HEK293 (cell line): ENCODE data around the gene NELL2.

Source experiments
- OSR2 ChIP-seq: fragments of 450-650 bp; formaldehyde crosslinking; IDR thresholded peaks from 2 replicates; pipeline ENCODE4 v1.5.1; 2016; ENCODE audit warnings: missing biosample characterization, missing genetic modification characterization
- PRDM1 ChIP-seq: fragments of 450-650 bp; formaldehyde crosslinking; IDR thresholded peaks from 2 replicates; pipeline ENCODE4; 2016; ENCODE audit warnings: missing biosample characterization, missing genetic modification characterization
- ZFHX2 ChIP-seq: fragments of 450-650 bp; formaldehyde crosslinking; conservative IDR thresholded peaks from 2 replicates; pipeline ENCODE4 v1.5.1; 2016; ENCODE audit warnings: missing biosample characterization, missing genetic modification characterization
- ZNF24 ChIP-seq: fragments of 450-650 bp; formaldehyde crosslinking; IDR thresholded peaks from 2 replicates; pipeline ENCODE4 v1.5.1; 2016; ENCODE audit warnings: missing biosample characterization, missing genetic modification characterization
- ZNF248 ChIP-seq: fragments of 450-650 bp; formaldehyde crosslinking; IDR thresholded peaks from 2 replicates; pipeline ENCODE4 v1.5.1; 2017; ENCODE audit warnings: missing biosample characterization, missing genetic modification characterization
- ZNF311 ChIP-seq: fragments of 450-650 bp; formaldehyde crosslinking; IDR thresholded peaks from 2 replicates; pipeline ENCODE4 v1.5.1; 2017; ENCODE audit warnings: missing biosample characterization, missing genetic modification characterization, borderline replicate concordance
- ZNF558 ChIP-seq: fragments of 450-650 bp; formaldehyde crosslinking; IDR thresholded peaks from 2 replicates; pipeline ENCODE4 v1.5.1; 2016; ENCODE audit warnings: missing biosample characterization, missing genetic modification characterization
- ZNF658 ChIP-seq: fragments of 450-650 bp; formaldehyde crosslinking; IDR thresholded peaks from 2 replicates; pipeline ENCODE4; 2016; ENCODE audit warnings: missing biosample characterization, missing genetic modification characterization
- TF ChIP-seq, protein P1 (sequence below): IDR thresholded peaks from 2 replicates; pipeline ENCODE4 v1.6.1; 2011; ENCODE audit warnings: mild to moderate bottlenecking, low read depth, low read length, borderline replicate concordance
- TF ChIP-seq, protein P2 (sequence below): fragments of 450-650 bp; formaldehyde crosslinking; IDR thresholded peaks from 2 replicates; pipeline ENCODE4 v1.5.1; 2016; ENCODE audit warnings: missing biosample characterization, missing genetic modification characterization
- TF ChIP-seq, protein P3 (sequence below): fragments of 450-650 bp; formaldehyde crosslinking; IDR thresholded peaks from 2 replicates; pipeline ENCODE4 v1.5.1; 2016; ENCODE audit warnings: missing biosample characterization, missing genetic modification characterization
- TF ChIP-seq, protein P4 (sequence below): fragments of 450-650 bp; formaldehyde crosslinking; IDR thresholded peaks from 2 replicates; pipeline ENCODE4 v1.5.1; 2016; ENCODE audit warnings: missing biosample characterization, missing genetic modification characterization
- TF ChIP-seq, protein P5 (sequence below): fragments of 450-650 bp; formaldehyde crosslinking; IDR thresholded peaks from 2 replicates; pipeline ENCODE4 v1.5.1; 2016; ENCODE audit warnings: missing biosample characterization, missing genetic modification characterization, low read depth

DNA sequence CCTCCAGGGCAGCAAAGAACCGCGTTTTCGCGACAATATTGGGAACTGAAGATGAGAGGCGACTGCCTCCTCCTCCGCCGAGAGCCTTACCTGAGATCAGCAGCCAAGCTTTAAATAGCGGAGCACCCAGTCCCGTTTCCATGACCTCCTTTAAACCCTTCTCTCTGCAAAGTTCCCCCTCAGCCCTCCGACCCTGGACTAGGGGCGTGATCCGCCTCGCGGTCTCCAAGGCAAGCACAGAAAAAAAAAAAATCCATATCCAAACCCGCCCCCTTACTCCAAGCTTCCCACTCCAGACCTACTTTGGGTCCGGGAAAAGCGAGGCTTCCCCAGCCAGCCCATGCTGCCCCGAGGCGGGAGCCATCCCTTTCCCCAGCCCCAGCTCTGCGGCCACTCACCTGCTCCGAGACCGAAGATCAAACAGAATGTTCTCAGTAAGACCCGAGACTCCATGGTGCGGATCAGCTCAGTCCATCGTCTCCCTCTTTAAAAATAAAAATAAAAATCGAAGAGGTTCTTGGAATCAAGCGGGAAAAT, 630 bp downstream of the NELL2 start:
- TF ChIP-seq, protein P1, sequence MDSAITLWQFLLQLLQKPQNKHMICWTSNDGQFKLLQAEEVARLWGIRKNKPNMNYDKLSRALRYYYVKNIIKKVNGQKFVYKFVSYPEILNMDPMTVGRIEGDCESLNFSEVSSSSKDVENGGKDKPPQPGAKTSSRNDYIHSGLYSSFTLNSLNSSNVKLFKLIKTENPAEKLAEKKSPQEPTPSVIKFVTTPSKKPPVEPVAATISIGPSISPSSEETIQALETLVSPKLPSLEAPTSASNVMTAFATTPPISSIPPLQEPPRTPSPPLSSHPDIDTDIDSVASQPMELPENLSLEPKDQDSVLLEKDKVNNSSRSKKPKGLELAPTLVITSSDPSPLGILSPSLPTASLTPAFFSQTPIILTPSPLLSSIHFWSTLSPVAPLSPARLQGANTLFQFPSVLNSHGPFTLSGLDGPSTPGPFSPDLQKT: no peak
- TF ChIP-seq PRDM1 (no peak), ZNF558 (no peak), OSR2 (tag by site-specific recombination) (no peak), ZNF24 (tag by site-specific recombination) (no peak), ZNF248 (no peak), ZNF658 (tag by site-specific recombination) (no peak), ZFHX2 (tag by site-specific recombination) (peak; percentile 55), ZNF311 (tag by site-specific recombination) (no peak)
- TF ChIP-seq, protein P2, sequence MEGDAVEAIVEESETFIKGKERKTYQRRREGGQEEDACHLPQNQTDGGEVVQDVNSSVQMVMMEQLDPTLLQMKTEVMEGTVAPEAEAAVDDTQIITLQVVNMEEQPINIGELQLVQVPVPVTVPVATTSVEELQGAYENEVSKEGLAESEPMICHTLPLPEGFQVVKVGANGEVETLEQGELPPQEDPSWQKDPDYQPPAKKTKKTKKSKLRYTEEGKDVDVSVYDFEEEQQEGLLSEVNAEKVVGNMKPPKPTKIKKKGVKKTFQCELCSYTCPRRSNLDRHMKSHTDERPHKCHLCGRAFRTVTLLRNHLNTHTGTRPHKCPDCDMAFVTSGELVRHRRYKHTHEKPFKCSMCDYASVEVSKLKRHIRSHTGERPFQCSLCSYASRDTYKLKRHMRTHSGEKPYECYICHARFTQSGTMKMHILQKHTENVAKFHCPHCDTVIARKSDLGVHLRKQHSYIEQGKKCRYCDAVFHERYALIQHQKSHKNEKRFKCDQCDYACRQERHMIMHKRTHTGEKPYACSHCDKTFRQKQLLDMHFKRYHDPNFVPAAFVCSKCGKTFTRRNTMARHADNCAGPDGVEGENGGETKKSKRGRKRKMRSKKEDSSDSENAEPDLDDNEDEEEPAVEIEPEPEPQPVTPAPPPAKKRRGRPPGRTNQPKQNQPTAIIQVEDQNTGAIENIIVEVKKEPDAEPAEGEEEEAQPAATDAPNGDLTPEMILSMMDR (tag by site-specific recombination): no peak
- TF ChIP-seq, protein P3, sequence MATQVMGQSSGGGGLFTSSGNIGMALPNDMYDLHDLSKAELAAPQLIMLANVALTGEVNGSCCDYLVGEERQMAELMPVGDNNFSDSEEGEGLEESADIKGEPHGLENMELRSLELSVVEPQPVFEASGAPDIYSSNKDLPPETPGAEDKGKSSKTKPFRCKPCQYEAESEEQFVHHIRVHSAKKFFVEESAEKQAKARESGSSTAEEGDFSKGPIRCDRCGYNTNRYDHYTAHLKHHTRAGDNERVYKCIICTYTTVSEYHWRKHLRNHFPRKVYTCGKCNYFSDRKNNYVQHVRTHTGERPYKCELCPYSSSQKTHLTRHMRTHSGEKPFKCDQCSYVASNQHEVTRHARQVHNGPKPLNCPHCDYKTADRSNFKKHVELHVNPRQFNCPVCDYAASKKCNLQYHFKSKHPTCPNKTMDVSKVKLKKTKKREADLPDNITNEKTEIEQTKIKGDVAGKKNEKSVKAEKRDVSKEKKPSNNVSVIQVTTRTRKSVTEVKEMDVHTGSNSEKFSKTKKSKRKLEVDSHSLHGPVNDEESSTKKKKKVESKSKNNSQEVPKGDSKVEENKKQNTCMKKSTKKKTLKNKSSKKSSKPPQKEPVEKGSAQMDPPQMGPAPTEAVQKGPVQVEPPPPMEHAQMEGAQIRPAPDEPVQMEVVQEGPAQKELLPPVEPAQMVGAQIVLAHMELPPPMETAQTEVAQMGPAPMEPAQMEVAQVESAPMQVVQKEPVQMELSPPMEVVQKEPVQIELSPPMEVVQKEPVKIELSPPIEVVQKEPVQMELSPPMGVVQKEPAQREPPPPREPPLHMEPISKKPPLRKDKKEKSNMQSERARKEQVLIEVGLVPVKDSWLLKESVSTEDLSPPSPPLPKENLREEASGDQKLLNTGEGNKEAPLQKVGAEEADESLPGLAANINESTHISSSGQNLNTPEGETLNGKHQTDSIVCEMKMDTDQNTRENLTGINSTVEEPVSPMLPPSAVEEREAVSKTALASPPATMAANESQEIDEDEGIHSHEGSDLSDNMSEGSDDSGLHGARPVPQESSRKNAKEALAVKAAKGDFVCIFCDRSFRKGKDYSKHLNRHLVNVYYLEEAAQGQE (tag by site-specific recombination): no peak
- TF ChIP-seq, protein P4, sequence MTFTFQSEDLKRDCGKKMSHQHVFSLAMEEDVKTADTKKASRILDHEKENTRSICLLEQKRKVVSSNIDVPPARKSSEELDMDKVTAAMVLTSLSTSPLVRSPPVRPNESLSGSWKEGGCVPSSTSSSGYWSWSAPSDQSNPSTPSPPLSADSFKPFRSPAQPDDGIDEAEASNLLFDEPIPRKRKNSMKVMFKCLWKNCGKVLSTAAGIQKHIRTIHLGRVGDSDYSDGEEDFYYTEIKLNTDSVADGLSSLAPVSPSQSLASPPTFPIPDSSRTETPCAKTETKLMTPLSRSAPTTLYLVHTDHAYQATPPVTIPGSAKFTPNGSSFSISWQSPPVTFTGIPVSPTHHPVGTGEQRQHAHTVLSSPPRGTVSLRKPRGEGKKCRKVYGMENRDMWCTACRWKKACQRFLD: no peak
- TF ChIP-seq, protein P5, sequence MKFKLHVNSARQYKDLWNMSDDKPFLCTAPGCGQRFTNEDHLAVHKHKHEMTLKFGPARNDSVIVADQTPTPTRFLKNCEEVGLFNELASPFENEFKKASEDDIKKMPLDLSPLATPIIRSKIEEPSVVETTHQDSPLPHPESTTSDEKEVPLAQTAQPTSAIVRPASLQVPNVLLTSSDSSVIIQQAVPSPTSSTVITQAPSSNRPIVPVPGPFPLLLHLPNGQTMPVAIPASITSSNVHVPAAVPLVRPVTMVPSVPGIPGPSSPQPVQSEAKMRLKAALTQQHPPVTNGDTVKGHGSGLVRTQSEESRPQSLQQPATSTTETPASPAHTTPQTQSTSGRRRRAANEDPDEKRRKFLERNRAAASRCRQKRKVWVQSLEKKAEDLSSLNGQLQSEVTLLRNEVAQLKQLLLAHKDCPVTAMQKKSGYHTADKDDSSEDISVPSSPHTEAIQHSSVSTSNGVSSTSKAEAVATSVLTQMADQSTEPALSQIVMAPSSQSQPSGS (tag by site-specific recombination): no peak
